KOPT-K1 (cell line): Measurements from ENCODE around the gene TMEM45B.
"Not testable (repeated sequence)": the region's sequence is repeated elsewhere in the genome, so short reads cannot be mapped to it uniquely, and the experiment has no call there.

ENCODE experiments used
- H3K27ac ChIP-seq: fragments of 200-600 bp; sonication (generic); 2 replicates; pipeline ENCODE4 v1.5.1; 2016; ENCODE audit warnings: antibody characterized with exemption, mild to moderate bottlenecking, low read depth, low read length; ENCODE audit not compliant: poor library complexity, severe bottlenecking
- H3K36me3 ChIP-seq: fragments of 200-600 bp; sonication (generic); 2 replicates; pipeline ENCODE4 v1.5.1; 2017; ENCODE audit warnings: antibody characterized with exemption, mild to moderate bottlenecking, low read length, moderate library complexity; ENCODE audit not compliant: insufficient read depth
- H3K9me3 ChIP-seq: fragments of 200-600 bp; sonication (generic); 2 replicates; pipeline ENCODE4 v1.5.1; 2017; ENCODE audit warnings: antibody characterized with exemption, low read length, mild to moderate bottlenecking; ENCODE audit not compliant: insufficient read depth, poor library complexity, severe bottlenecking

Gene TMEM45B

GRCh38 chr11:129825380-129825779, 9.7 kb downstream of the TMEM45B start:
- no peak overlapping the region for H3K27ac ChIP-seq
- no peaks in the 10 kb centered on the region for H3K36me3 ChIP-seq
- H3K9me3 ChIP-seq, result no peaks in the 10 kb centered on the region

GRCh38 chr11:129828301-129828836, 12.7 kb downstream of the TMEM45B start:
- H3K27ac ChIP-seq, result no peak overlapping the region
- H3K36me3 ChIP-seq, result no peaks in the 10 kb centered on the region
- H3K9me3 ChIP-seq, result no peaks in the 10 kb centered on the region

- not testable (repeated sequence) for H3K27ac ChIP-seq, H3K9me3 ChIP-seq, H3K36me3 ChIP-seq
Measured at GRCh38 chr11:129829497-129829896, 13.8 kb downstream of the TMEM45B start.

GRCh38 chr11:129831227-129831626, 15.6 kb downstream of the TMEM45B start:
- H3K36me3 ChIP-seq, H3K27ac ChIP-seq, H3K9me3 ChIP-seq: not testable (repeated sequence)

DNA sequence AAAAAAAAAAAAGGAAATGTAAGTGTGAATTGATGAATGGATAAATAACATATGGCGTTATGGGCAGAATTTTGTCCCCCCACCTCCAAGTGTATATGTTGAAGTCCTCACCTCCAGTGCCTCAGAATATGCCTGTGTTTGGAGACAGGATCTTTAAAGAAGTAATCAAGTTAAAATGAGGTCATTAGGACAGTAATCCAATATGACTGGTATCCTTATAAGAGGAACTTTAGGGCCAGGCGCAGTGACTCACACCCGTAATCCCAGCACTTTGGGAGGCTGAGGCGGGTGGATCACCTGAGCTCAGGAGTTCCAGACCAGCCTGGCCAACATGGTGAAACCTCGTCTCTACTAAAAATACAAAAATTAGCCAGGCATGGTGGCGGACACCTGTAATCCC, 17.6 kb downstream of the TMEM45B start:
- H3K36me3 ChIP-seq, H3K27ac ChIP-seq, H3K9me3 ChIP-seq: not testable (repeated sequence)

GRCh38 chr11:129836423-129836891, 20.8 kb downstream of the TMEM45B start:
- H3K27ac ChIP-seq, H3K36me3 ChIP-seq: not testable (repeated sequence)

DNA sequence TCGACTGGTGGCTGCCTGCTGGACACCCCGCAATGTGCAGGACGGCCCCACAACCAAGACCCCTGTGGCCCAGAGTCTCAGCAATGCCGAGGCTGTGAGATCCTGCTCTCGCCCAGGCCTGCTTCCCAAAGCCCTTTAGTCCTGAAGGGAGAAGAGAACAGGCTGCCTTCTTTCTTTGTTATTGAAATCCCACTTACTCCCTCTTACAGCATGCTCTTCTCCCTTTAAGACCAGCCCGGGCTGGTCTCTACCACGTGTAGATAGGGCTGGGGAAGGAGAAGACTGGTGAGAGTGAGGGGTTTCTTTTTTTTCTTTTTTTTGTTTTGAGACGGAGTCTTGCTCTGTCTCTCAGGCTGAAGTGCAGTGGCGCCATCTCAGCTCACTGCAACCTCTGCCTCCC, 21.3 kb downstream of the TMEM45B start:
- Histone ChIP-seq H3K36me3 (no peaks in the 10 kb centered on the region), H3K9me3 (no peaks in the 10 kb centered on the region), H3K27ac (no peak overlapping the region)

More at GRCh38 chr11:129836423-129836891, 20.8 kb downstream of the TMEM45B start:
- not testable (repeated sequence) for H3K9me3 ChIP-seq

- H3K36me3 ChIP-seq, result no peaks in the 10 kb centered on the region
- H3K9me3 ChIP-seq, result no peaks in the 10 kb centered on the region
- H3K27ac ChIP-seq, result no peak overlapping the region
Measured at GRCh38 chr11:129840236-129840635, 24.6 kb downstream of the TMEM45B start.

- Histone ChIP-seq H3K9me3 (no peaks in the 10 kb centered on the region), H3K27ac (no peak overlapping the region), H3K36me3 (no peaks in the 10 kb centered on the region)
Measured at GRCh38 chr11:129842138-129842537, 26.5 kb downstream of the TMEM45B start.

DNA sequence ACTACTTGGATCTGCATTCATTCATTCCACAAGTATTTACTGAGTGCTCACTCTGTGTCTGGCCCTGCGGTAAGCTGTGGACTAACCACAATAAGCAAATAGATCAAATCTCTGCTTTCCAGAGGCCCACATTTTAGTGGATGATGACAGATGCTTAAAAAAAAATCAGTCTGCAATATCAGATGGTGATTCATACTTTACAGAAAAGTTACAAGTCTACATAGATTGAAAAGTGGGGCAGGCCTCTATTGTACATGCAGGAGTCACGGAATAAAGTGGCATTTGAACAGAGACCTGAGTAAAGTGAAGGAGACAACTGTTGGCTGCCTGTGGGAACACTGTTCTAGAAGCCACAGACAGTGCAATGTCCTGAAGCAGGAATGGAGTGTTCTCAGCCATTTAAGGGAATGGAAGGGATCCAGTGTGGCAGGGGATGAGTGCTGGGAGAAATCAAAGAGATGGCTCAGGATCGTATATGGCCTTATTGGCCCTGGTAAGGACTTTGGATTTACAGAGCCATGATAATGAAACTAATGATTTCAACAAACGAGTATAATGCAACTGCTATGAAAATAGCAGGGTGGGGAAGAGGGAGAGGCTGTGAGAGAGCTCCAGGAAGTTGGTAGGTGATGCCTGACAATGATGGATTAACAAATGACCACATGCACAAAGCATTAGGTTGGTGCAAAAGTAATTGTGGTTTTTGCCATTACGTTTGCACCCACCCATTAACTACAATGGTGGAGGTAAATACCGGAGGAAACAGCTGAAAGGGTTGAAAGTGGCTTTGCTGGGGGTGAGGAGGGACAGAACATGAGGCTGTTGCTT, 31.1 kb downstream of the TMEM45B start:
- H3K9me3 ChIP-seq, result no peaks in the 10 kb centered on the region
- H3K27ac ChIP-seq, result no peak overlapping the region
- H3K36me3 ChIP-seq, result no peaks in the 10 kb centered on the region

DNA sequence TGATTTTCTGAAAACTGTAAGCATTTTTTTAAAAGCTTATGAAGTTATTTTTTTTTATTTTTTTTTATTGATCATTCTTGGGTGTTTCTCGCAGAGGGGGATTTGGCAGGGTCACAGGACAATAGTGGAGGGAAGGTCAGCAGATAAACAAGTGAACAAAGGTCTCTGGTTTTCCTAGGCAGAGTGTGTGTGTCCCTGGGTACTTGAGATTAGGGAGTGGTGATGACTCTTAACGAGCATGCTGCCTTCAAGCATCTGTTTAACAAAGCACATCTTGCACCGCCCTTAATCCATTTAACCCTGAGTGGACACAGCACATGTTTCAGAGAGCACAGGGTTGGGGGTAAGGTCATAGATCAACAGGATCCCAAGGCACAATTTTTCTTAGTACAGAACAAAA, 31.7 kb downstream of the TMEM45B start:
- H3K9me3 ChIP-seq, H3K27ac ChIP-seq, H3K36me3 ChIP-seq: not testable (repeated sequence)

- Histone ChIP-seq H3K36me3 (no peaks in the 10 kb centered on the region), H3K9me3 (no peaks in the 10 kb centered on the region), H3K27ac (no peak overlapping the region)
Measured at GRCh38 chr11:129849447-129850130, 33.9 kb downstream of the TMEM45B start.

DNA sequence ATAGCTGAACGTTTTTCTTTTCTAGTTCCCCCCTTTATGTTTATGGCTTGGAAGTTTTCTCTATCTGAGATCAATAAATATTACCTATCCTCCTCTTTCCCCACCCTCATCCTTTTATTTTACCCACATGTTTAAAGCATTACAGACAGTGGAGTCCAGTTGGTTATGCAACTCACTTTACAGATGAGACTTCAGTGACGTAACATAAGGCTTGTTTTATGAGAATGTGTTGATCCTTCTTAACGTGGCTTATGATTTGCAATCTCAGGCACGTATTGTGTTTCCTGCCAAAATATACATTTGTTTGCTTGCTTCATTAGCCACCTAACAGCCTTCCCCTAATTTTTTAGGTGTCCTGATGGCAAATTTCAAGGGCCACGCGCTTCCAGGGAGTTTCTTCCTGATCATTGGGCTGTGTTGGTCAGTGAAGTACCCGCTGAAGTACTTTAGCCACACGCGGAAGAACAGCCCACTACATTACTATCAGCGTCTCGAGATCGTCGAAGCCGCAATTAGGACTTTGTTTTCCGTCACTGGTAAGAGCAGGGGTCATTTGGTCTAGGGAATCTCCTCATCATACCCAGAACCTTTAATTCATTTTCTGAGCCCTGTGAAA, 36.6 kb downstream of the TMEM45B start:
- no peaks in the 10 kb centered on the region for H3K36me3 ChIP-seq
- no peak overlapping the region for H3K27ac ChIP-seq

GRCh38 chr11:129853518-129854231, 38.0 kb downstream of the TMEM45B start:
- no peak overlapping the region for H3K27ac ChIP-seq
- H3K9me3 ChIP-seq, result no peaks in the 10 kb centered on the region
- H3K36me3 ChIP-seq, result peaks cover 11% of the 10 kb centered on the region; the same call in 1 of the 2 replicates

More for the DNA sequence above, 36.6 kb downstream of the TMEM45B start:
- no peaks in the 10 kb centered on the region for H3K9me3 ChIP-seq
